ENCODE data around the gene TGM1. TPM values are rescaled to one million over a fixed set of nuclear protein-coding genes. Genes with fewer than 3 reads are reported as not detected.

The TGM1 gene
- total RNA-seq, 2 donors from 2014 or later = 11.9 to 36.9 TPM

DNA sequence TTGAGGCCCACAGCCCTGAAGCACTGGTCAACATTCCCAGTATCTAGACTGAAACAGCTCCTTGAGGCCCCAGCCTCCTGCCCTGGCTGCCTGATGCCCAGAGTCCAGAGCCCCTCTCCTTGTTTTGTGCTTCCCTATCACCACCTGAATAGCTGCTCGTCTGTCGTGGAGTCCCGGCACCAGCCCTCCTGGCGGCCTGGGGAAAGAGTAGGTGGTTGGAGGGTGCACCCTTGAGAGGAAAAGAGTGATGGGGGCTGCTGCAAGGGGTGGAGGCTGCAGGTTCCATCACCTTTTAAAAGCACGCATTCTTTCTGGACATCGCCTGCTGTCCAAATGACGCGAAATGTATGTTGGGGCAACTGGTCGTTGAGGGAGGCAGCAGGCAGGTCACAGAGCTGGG, 5.2 kb upstream of the TGM1 start:
- TF ChIP-seq, protein P1, sequence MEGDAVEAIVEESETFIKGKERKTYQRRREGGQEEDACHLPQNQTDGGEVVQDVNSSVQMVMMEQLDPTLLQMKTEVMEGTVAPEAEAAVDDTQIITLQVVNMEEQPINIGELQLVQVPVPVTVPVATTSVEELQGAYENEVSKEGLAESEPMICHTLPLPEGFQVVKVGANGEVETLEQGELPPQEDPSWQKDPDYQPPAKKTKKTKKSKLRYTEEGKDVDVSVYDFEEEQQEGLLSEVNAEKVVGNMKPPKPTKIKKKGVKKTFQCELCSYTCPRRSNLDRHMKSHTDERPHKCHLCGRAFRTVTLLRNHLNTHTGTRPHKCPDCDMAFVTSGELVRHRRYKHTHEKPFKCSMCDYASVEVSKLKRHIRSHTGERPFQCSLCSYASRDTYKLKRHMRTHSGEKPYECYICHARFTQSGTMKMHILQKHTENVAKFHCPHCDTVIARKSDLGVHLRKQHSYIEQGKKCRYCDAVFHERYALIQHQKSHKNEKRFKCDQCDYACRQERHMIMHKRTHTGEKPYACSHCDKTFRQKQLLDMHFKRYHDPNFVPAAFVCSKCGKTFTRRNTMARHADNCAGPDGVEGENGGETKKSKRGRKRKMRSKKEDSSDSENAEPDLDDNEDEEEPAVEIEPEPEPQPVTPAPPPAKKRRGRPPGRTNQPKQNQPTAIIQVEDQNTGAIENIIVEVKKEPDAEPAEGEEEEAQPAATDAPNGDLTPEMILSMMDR (IDR thresholded peaks at IDR 0.05) = no peak
- Histone ChIP-seq H3K27me3 (no peaks in the 10 kb centered on the region), H3K9me3 (no peaks in the 10 kb centered on the region), H3K27ac (no peak overlapping the region), H3K4me3 (no peak overlapping the region), H3K36me3 (peaks cover 9% of the 10 kb centered on the region), H3K4me1 (peaks cover 0 to 11% of the 10 kb centered on the region in 2 donors)
- no peak for DNase-seq (ENCODE audit: low spot score)

DNA sequence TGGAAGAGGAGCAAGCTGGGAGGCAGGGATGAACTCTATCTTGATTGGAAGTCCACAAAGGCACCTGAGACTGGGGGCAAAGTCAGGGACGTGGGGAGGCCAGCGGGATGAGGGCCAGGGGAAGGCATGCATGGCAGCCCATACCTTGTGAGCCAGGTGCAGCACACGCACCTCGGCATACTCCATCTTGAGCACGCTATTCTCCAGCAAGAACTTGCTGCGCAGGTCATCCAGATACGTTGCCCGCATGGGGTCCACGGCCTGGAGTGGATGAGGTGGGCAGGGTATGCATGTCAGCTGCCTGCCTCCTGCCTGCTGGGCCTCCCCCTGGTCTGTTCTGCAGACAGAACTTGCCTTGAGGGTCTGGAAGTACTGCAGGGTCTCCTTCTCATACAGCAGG, 4.5 kb upstream of the TGM1 start:
- DNase-seq (ENCODE audit: low spot score) = no peak
- Histone ChIP-seq H3K27ac (no peak overlapping the region), H3K4me3 (no peak overlapping the region), H3K4me1 (peaks cover 0 to 11% of the 10 kb centered on the region in 2 donors), H3K36me3 (peaks cover 9% of the 10 kb centered on the region), H3K27me3 (no peaks in the 10 kb centered on the region), H3K9me3 (no peaks in the 10 kb centered on the region)
- TF ChIP-seq, protein P1 (IDR thresholded peaks at IDR 0.05) = no peak

DNA sequence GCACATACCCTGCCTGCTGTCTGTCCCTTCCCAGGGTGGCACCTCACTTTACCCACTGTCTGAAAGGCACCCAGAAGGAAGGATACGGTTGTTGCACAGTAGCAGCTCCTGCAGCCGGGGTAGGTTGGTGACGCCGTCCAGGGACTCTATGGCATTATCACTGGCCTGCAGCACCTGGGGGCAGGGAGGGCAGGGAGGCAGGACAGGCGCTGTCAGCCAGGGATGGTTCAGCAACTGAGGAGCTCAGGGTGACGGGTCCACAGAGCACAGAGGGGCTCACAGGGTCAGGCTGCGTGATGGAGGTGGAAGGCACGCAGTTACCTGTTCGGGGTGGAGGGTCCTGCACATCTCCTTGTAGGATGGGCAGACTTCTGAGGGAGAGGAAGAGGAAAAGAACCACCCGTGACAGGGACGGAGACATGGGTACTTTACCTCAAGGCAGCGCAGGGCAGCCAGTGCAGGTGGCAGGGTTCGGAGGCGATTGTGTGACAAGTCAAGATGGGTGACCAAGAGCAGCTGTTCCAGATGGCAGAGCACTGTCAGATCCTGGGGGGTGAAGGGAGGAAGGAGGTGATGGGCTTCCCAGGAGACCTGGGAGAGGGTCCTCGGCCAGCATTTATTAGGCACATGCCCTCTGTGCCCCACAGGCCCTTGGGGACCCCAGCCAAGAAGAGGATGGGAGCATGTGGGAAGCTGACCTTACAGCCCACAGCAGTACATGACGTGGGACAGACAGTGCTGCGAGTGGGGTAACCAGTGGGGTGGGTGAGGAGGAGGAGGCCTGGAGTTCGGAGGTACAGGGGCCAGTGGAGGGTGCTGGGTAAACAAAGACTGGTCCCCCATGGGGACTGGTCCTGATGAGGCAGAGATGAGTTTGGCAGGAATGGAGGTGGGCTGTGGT, 3.6 kb upstream of the TGM1 start:
- H3K4me1 ChIP-seq = peaks cover 0 to 6% of the 10 kb centered on the region in 2 donors
- H3K27ac ChIP-seq = no peak overlapping the region
- TF ChIP-seq, protein P1 (IDR thresholded peaks at IDR 0.05) = no peak
- H3K9me3 ChIP-seq = no peaks in the 10 kb centered on the region
- no peak overlapping the region for H3K4me3 ChIP-seq
- no peak for DNase-seq (ENCODE audit: low spot score)
- H3K27me3 ChIP-seq = no peaks in the 10 kb centered on the region
- peaks cover 9% of the 10 kb centered on the region for H3K36me3 ChIP-seq

DNA sequence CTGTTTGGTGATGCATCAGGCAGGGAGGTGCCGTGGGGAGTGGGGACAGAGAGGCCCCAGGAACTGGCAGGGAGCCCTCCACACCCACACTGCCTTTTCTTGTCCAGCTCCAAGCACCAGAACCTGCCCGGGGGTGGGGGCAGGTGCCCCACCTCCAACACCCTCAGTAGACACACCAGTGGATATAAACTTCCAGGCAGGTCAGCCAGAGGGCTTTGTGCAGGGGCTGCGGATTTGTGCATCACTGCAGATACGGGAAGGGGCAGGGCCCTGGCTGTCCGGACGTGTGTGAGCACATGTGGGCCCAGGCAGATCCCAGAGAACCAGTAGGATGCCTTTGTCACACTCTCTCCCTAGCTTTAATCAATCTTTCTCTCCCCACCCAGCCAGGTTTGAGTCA, 1.3 kb upstream of the TGM1 start:
- no peaks in the 10 kb centered on the region for H3K9me3 ChIP-seq
- peaks cover 9% of the 10 kb centered on the region for H3K36me3 ChIP-seq
- TF ChIP-seq, protein P1 (IDR thresholded peaks at IDR 0.05) = no peak
- H3K27ac ChIP-seq = no peak overlapping the region
- DNase-seq (ENCODE audit: low spot score) = no peak
- H3K4me1 ChIP-seq = no peaks in the 10 kb centered on the region
- H3K4me3 ChIP-seq = no peak overlapping the region
- H3K27me3 ChIP-seq = no peaks in the 10 kb centered on the region

DNA sequence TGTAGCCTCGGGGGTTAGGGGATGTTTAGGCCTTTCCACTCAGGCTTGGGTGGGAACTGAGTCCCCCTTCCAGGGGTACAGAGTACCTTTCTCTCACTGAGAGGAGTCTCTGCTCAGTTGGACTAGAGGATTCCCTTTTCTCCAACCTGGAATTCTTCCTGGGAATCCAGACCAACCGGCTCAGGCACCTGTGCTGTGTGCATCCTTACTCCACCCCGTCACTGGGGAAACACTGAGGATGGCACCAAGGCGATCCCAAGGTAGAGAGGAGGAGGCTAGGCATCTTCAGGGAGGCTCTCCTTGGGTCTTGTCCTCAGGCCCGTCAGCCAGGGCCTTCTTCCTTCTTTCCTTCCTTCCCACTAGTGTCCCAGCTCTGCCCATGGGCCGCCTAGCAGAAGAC, 871 bp upstream of the TGM1 start:
- DNase-seq (ENCODE audit: low spot score) = no peak
- no peaks in the 10 kb centered on the region for H3K9me3 ChIP-seq
- no peaks in the 10 kb centered on the region for H3K4me1 ChIP-seq
- TF ChIP-seq, protein P1 (IDR thresholded peaks at IDR 0.05) = no peak
- H3K36me3 ChIP-seq = peaks cover 9% of the 10 kb centered on the region
- no peak overlapping the region for H3K4me3 ChIP-seq
- H3K27ac ChIP-seq = no peak overlapping the region
- H3K27me3 ChIP-seq = no peaks in the 10 kb centered on the region

All from right atrium auricular region (tissue), 2 donors.